CD4-positive, alpha-beta T cell (primary cell): Measurements from ENCODE around the gene STAT6. TPM values are rescaled to one million over a fixed set of nuclear protein-coding genes. Genes with fewer than 3 reads are reported as not detected.

ENCODE experiments used
- ATAC-seq: fragments of 200-7000 bp; cut with Tn5 transposase; one replicate; pipeline ENCODE4 v1.10.0; 2022; ENCODE audit warnings: mild to moderate bottlenecking; ENCODE audit not compliant: poor library complexity
- CTCF ChIA-PET: fragments of 350-600 bp; sonication (Branson Sonifier 250); formaldehyde crosslinking; loops from one replicate; lab custom pipeline; 2021; ENCODE audit warnings: antibody characterized with exemption, inconsistent platforms; lab: Charles Lee
- POLR2A ChIA-PET: fragments of 350-600 bp; sonication (Branson Sonifier 250); formaldehyde crosslinking; loops from one replicate; lab custom pipeline; 2021; ENCODE audit warnings: antibody characterized with exemption, inconsistent platforms; lab: Charles Lee
- DNase-seq, 14 experiments: peaks; one replicate each; pipeline ENCODE4 v3.0.0-alpha.2; 2013 to 2020; ENCODE audit warnings: mixed read lengths in 2 of 14
- H3K27ac ChIP-seq, 2 donors: one replicate each; pipeline versions ENCODE4 v1.5.1 to v1.7.0; 2013; ENCODE audit warnings: low read length in 2 of 2, low read depth in 1 of 2, mild to moderate bottlenecking in 1 of 2
- H3K27me3 ChIP-seq, 2 experiments: 1 replicate in 1 of 2; 2 replicates in 1 of 2; pipeline versions ENCODE4 v1.6.1 to v1.7.0; 2013; ENCODE audit warnings: low read length in 2 of 2, control low read depth in 1 of 2, mild to moderate bottlenecking in 1 of 2, moderate library complexity in 1 of 2; ENCODE audit not compliant: insufficient read depth in 2 of 2, control insufficient read depth in 1 of 2
- H3K36me3 ChIP-seq: one replicate; pipeline ENCODE4 v1.6.1; 2013; ENCODE audit warnings: low read length, control low read depth; ENCODE audit not compliant: insufficient read depth
- H3K4me1 ChIP-seq: one replicate; pipeline ENCODE4 v1.6.1; 2013; ENCODE audit warnings: low read length, control low read depth; ENCODE audit not compliant: insufficient read depth
- H3K4me3 ChIP-seq: one replicate; pipeline ENCODE4 v1.5.1; 2013; ENCODE audit warnings: mild to moderate bottlenecking, low read length, moderate library complexity
- H3K9me3 ChIP-seq, 2 experiments: 1 replicate in 1 of 2; 2 replicates in 1 of 2; pipeline versions ENCODE4 v1.6.1 to v1.7.0; 2013; ENCODE audit warnings: low read length in 2 of 2, mild to moderate bottlenecking in 2 of 2, control low read depth in 1 of 2, moderate library complexity in 1 of 2; ENCODE audit not compliant: control insufficient read depth in 1 of 2, insufficient read depth in 1 of 2
- H3K27ac Mint-ChIP-seq: one replicate; pipeline ENCODE4 v1.8.0; 2020; ENCODE audit warnings: mixed read lengths
- H3K27me3 Mint-ChIP-seq: one replicate; pipeline ENCODE4 v1.8.0; 2021; ENCODE audit warnings: mixed read lengths
- H3K36me3 Mint-ChIP-seq: one replicate; pipeline ENCODE4 v1.8.0; 2021; ENCODE audit warnings: low read depth, mixed read lengths
- H3K4me1 Mint-ChIP-seq: one replicate; pipeline ENCODE4 v1.8.0; 2021; ENCODE audit warnings: low read depth, mixed read lengths
- H3K4me3 Mint-ChIP-seq: one replicate; pipeline ENCODE4 v1.8.0; 2020; ENCODE audit warnings: mild to moderate bottlenecking, mixed read lengths
- H3K9me3 Mint-ChIP-seq: one replicate; pipeline ENCODE4 v1.8.0; 2020; ENCODE audit warnings: mixed read lengths
- CTCF ChIP-seq: fragments of 200-600 bp; IDR thresholded peaks from one replicate; pipeline ENCODE4 v1.8.0; 2022; ENCODE audit warnings: antibody characterized with exemption, mild to moderate bottlenecking
- intact Hi-C, 2 experiments: fragments of 100-400 bp; cut with DNase I in 1 of 2; cut with micrococcal nuclease in 1 of 2; formaldehyde crosslinking; loops; one replicate each; pipeline versions ENCODE4 v1.15.1 to v1.9.0; 2023 to 2025; cut with DNase I, micrococcal nuclease
- total RNA-seq, 174 experiments: library from RNA in 2 of 174; stranded (reverse) in 2 of 174; gene quantifications; one replicate each; pipeline ENCODE4 v1.2.3 and lab custom pipeline; 2021 to 2026

The STAT6 gene
- total RNA-seq, 2 experiments from 2014 or later: 133 to 144 TPM

- no peaks in the 10 kb centered on the region for H3K27me3 ChIP-seq
- CTCF ChIA-PET: interaction anchor here (1.2 kb wide), 1 partner anchor 35 kb away, joined by 3 read pairs; no protein-coding TSS in a partner anchor
- POLR2A ChIA-PET: no interaction called here
- no peaks in the 10 kb centered on the region for H3K27me3 Mint-ChIP-seq
- TF ChIP-seq CTCF: no peak
- intact Hi-C loops: no loop called here
- no peaks in the 10 kb centered on the region for H3K9me3 ChIP-seq
- ATAC-seq: no peak
- no peak overlapping the region for H3K4me3 Mint-ChIP-seq
- peaks cover 4% of the 10 kb centered on the region for H3K36me3 Mint-ChIP-seq
- no peak overlapping the region for H3K27ac ChIP-seq
- no peaks in the 10 kb centered on the region for H3K36me3 ChIP-seq
- H3K4me1 Mint-ChIP-seq: no peaks in the 10 kb centered on the region
- no peaks in the 10 kb centered on the region for H3K9me3 Mint-ChIP-seq
- H3K27ac Mint-ChIP-seq: no peak overlapping the region
- H3K4me1 ChIP-seq: peaks cover 10% of the 10 kb centered on the region
- DNase-seq: no peak
- no peak overlapping the region for H3K4me3 ChIP-seq
Measured at GRCh38 chr12:57159311-57159710, 48.1 kb upstream of the STAT6 start.

- H3K4me3 ChIP-seq: no peak overlapping the region
- intact Hi-C loops: no loop called here
- TF ChIP-seq CTCF: no peak
- no peak overlapping the region for H3K27ac ChIP-seq
- H3K36me3 ChIP-seq: no peaks in the 10 kb centered on the region
- H3K9me3 ChIP-seq: no peaks in the 10 kb centered on the region
- no peaks in the 10 kb centered on the region for H3K27me3 Mint-ChIP-seq
- H3K4me3 Mint-ChIP-seq: no peak overlapping the region
- POLR2A ChIA-PET: no interaction called here
- ATAC-seq: no peak
- peaks cover 4% of the 10 kb centered on the region for H3K36me3 Mint-ChIP-seq
- CTCF ChIA-PET: interaction anchor here (1.2 kb wide), 1 partner anchor 34 kb away, joined by 3 read pairs; no protein-coding TSS in a partner anchor
- no peak overlapping the region for H3K27ac Mint-ChIP-seq
- H3K9me3 Mint-ChIP-seq: no peaks in the 10 kb centered on the region
- H3K4me1 ChIP-seq: peaks cover 10% of the 10 kb centered on the region
- no peaks in the 10 kb centered on the region for H3K4me1 Mint-ChIP-seq
- DNase-seq: no peak
- H3K27me3 ChIP-seq: no peaks in the 10 kb centered on the region
Measured at GRCh38 chr12:57158665-57159064, 47.5 kb upstream of the STAT6 start.

- H3K27ac Mint-ChIP-seq: no peak overlapping the region
- H3K36me3 ChIP-seq: no peaks in the 10 kb centered on the region
- POLR2A ChIA-PET: no interaction called here
Measured at GRCh38 chr12:57158186-57158585, 47.0 kb upstream of the STAT6 start.

More at GRCh38 chr12:57158186-57158585, 47.0 kb upstream of the STAT6 start:
- no peaks in the 10 kb centered on the region for H3K4me1 Mint-ChIP-seq
- Histone ChIP-seq H3K27ac (no peak overlapping the region), H3K27me3 (no peaks in the 10 kb centered on the region), H3K9me3 (no peaks in the 10 kb centered on the region), H3K4me1 (peaks cover 10% of the 10 kb centered on the region), H3K4me3 (no peak overlapping the region)
- CTCF ChIA-PET: interaction anchor here (1.5 kb wide), 1 partner anchor 18 kb away, joined by 4 read pairs; no protein-coding TSS in a partner anchor
- H3K9me3 Mint-ChIP-seq: no peaks in the 10 kb centered on the region
- no peak for TF ChIP-seq CTCF
- intact Hi-C loops: no loop called here
- DNase-seq (no peak), ATAC-seq (no peak)
- no peak overlapping the region for H3K4me3 Mint-ChIP-seq
- no peaks in the 10 kb centered on the region for H3K27me3 Mint-ChIP-seq
- peaks cover 4% of the 10 kb centered on the region for H3K36me3 Mint-ChIP-seq
